WERI-Rb-1 (cell line): ENCODE results near the gene GRID1.

Experiments used
- DNase-seq: peaks from one replicate; pipeline ENCODE4 v3.0.0-alpha.2; 2020
- H3K27ac ChIP-seq: fragments of 250-450 bp; sonication (Bioruptor Pico); 2 replicates; pipeline ENCODE4 v1.5.1; 2020; ENCODE audit warnings: mild to moderate bottlenecking, moderate library complexity
- H3K27me3 ChIP-seq: fragments of 250-450 bp; sonication (Bioruptor Pico); 2 replicates; pipeline ENCODE4 v1.5.1; 2021; ENCODE audit warnings: mild to moderate bottlenecking, low read depth, moderate library complexity; ENCODE audit not compliant: insufficient read depth, severe bottlenecking
- H3K36me3 ChIP-seq: fragments of 250-450 bp; sonication (Bioruptor Pico); 2 replicates; pipeline ENCODE4 v1.5.1; 2020; ENCODE audit warnings: mild to moderate bottlenecking, moderate library complexity
- H3K4me3 ChIP-seq: 2 replicates; pipeline ENCODE4 v1.5.1; 2011; ENCODE audit warnings: low read depth, mild to moderate bottlenecking, control low read depth, low read length
- H3K9me3 ChIP-seq: fragments of 250-450 bp; sonication (Bioruptor Pico); 2 replicates; pipeline ENCODE4 v1.5.1; 2021; ENCODE audit warnings: mild to moderate bottlenecking, moderate library complexity; ENCODE audit not compliant: severe bottlenecking
- TF ChIP-seq, protein P1 (sequence below): IDR thresholded peaks from 2 replicates; pipeline ENCODE4 v1.5.1; 2011; ENCODE audit warnings: low read depth, mild to moderate bottlenecking, control low read depth, inconsistent platforms, low read length

GRID1 gene

DNA sequence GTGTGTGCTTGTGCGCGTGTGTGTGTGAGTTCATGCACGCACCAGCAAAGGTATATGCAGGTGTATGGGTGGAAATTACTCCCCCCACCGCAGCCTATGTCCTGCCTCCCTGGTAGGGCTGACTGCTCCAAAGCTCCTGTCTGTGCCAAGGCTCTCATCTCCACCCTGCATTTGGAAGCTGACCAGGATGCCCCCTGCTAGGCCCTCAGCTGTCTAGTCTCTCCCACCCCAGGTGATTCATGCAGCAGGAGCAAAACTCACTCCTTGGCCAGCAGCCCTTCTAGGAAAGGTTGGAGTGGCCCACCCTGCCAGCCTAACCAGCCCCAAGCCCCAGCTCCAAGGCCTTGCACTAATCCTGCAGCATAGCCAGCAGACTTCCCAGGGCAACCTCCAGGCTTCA lies 148.4 kb downstream of the GRID1 start:
- Histone ChIP-seq H3K27ac (no peak overlapping the region), H3K9me3 (no peaks in the 10 kb centered on the region), H3K36me3 (no peaks in the 10 kb centered on the region), H3K27me3 (no peaks in the 10 kb centered on the region), H3K4me3 (no peak overlapping the region)
- no peak for DNase-seq
- TF ChIP-seq, protein P1, sequence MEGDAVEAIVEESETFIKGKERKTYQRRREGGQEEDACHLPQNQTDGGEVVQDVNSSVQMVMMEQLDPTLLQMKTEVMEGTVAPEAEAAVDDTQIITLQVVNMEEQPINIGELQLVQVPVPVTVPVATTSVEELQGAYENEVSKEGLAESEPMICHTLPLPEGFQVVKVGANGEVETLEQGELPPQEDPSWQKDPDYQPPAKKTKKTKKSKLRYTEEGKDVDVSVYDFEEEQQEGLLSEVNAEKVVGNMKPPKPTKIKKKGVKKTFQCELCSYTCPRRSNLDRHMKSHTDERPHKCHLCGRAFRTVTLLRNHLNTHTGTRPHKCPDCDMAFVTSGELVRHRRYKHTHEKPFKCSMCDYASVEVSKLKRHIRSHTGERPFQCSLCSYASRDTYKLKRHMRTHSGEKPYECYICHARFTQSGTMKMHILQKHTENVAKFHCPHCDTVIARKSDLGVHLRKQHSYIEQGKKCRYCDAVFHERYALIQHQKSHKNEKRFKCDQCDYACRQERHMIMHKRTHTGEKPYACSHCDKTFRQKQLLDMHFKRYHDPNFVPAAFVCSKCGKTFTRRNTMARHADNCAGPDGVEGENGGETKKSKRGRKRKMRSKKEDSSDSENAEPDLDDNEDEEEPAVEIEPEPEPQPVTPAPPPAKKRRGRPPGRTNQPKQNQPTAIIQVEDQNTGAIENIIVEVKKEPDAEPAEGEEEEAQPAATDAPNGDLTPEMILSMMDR = no peak

DNA sequence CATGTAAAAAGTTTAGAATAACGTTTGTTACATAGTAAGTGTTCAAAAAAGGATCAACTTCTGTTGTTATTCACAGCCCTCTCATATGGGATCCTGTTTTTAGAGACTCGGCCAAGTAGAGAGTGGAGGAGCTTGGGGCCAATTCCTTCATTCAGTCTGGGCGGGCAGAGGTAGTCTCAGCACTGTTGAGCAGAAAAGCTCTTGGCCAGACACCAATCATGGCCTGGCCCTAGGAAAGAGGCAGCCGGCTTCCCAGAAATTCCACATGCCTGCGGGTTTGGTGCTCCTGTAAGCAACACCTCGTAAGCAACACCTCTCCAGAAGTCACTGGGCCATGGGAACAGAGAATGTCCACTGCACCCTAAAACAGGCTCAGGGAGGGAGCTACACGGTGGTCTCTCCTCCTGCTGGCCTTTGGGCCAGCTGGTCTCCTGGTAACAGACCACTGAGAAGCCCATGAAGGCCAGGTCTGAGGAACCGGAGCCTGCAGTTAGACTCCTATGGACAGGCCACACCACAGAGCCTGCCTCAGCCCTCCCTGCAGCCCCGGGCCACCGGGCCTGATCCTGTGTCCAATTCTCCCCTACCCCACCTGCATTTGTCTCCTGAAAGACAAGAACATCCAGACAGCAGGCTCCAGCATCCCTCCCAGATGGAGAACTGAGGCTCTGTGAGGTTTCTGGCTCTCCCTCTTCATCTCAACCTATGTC lies 149.1 kb downstream of the GRID1 start:
- H3K36me3 ChIP-seq = no peaks in the 10 kb centered on the region
- no peak overlapping the region for H3K4me3 ChIP-seq
- no peaks in the 10 kb centered on the region for H3K9me3 ChIP-seq
- no peak overlapping the region for H3K27ac ChIP-seq
- no peak for DNase-seq
- no peaks in the 10 kb centered on the region for H3K27me3 ChIP-seq
- TF ChIP-seq, protein P1 = no peak

DNA sequence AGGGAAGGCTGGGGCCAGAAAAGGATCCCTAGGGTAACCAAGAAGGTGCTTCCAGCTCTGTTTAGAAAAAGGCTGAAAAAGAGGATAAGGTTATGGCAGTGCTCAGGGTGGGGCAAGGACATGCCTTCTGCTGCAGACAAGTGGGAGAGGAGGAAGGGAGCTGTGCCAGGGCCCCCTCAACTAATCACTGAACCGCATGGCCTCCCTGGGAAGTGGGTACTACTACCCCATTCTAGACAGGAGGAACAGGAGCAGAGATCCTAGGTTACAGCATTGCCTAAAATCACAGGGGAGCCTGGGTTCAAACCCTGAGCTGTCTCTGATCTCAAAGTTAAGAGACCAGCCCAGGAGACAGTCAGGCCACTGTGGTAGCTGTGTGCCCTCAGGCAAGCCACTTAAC lies 149.7 kb downstream of the GRID1 start:
- H3K4me3 ChIP-seq = no peak overlapping the region
- TF ChIP-seq, protein P1 = no peak

DNA sequence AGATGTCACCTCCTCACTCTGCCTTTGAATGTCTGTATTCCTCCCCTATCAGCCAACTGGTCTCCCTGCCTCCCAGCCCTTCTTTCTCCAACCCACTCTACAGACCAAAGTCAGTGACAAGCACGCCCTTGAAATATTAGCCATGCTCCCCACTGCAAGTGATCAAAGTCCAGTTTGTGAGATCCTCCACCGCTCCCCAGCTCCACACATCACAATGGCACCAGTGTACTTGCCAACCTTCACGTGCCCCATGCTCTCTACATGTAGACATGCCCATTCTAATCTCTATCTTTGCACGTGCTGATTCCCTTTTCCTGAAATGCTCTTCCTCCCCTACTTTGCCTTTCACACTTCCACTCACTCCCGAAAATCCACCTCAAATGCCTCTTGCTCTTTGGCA lies 150.9 kb downstream of the GRID1 start:
- TF ChIP-seq, protein P1 = no peak
- Histone ChIP-seq H3K36me3 (no peaks in the 10 kb centered on the region), H3K4me3 (no peak overlapping the region), H3K9me3 (no peaks in the 10 kb centered on the region), H3K27ac (no peak overlapping the region), H3K27me3 (no peaks in the 10 kb centered on the region)
- no peak for DNase-seq

More for the DNA sequence above, 149.7 kb downstream of the GRID1 start:
- Histone ChIP-seq H3K27ac (no peak overlapping the region), H3K36me3 (no peaks in the 10 kb centered on the region), H3K9me3 (no peaks in the 10 kb centered on the region), H3K27me3 (no peaks in the 10 kb centered on the region)
- no peak for DNase-seq

DNA sequence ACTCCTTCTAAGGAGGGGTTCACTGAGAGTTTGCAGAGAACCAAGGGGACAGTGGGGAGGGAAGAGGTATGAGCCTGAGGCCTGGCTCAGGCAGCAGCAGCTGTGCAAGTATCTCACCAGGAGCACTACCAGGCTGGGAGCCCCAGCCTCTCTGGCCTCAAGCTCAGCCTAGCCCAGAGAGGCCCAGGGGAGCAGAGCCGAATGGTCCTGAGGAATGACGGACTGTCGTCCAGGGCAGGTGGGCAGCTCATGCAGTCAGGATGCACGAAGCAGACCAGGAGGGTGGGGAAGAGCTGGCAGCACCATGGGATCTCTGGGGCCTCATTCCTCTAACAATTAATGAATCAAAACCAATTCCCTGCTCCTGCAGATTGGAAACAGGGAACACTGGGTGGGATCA lies 151.5 kb downstream of the GRID1 start:
- no peaks in the 10 kb centered on the region for H3K9me3 ChIP-seq
- no peak overlapping the region for H3K4me3 ChIP-seq
- no peak overlapping the region for H3K27ac ChIP-seq
- DNase-seq = no peak
- no peaks in the 10 kb centered on the region for H3K36me3 ChIP-seq
- TF ChIP-seq, protein P1 = no peak
- no peaks in the 10 kb centered on the region for H3K27me3 ChIP-seq

DNA sequence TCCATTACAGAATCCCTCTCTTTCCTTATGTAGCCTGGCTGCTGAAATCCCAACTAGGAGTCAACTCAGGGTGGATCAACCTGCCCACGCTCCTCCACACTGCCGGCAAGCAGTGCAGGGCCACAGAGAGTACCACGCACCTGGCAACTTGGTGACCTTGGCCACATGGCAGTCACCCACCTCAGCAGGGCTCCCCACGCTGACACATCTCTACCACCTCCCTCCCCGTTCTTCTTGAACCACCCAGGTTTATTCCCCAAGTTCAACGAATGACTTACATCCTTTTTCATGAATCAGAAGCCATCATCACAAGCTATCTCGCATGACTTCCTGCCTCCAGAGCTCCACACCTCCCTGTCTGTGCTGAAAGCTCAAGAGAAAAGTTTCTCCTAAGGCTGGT lies 153.4 kb downstream of the GRID1 start:
- DNase-seq = no peak
- H3K36me3 ChIP-seq = no peaks in the 10 kb centered on the region
- no peak overlapping the region for H3K27ac ChIP-seq
- H3K9me3 ChIP-seq = no peaks in the 10 kb centered on the region
- H3K4me3 ChIP-seq = no peak overlapping the region
- no peaks in the 10 kb centered on the region for H3K27me3 ChIP-seq
- TF ChIP-seq, protein P1 = no peak
